Left lung (tissue), 10 donors: ENCODE data around the gene LRP1-AS. TPM values are rescaled to one million over a fixed set of nuclear protein-coding genes. Genes with fewer than 3 reads are reported as not detected.
A peak's percentile ranks its signal among the peaks of the same experiment; 100 is the strongest.

Experiments used
- ATAC-seq: fragments of 200-7000 bp; cut with Tn5 transposase; one replicate; pipeline ENCODE4 v1.9.1; 2020; ENCODE audit warnings: moderate library complexity
- DNase-seq, 4 donors: peaks; one replicate each; pipeline ENCODE4 v3.0.0-alpha.2; 2013 to 2020
- H3K27ac ChIP-seq, 2 donors: fragments of 200-600 bp; sonication (generic) in 1 of 2; one replicate each; pipeline versions ENCODE4 v1.5.0 to v1.8.0; 2020 to 2021
- H3K27me3 ChIP-seq, 2 donors: fragments of 200-600 bp; sonication (generic) in 1 of 2; one replicate each; pipeline versions ENCODE4 v1.5.0 to v1.8.0; 2020 to 2021
- H3K36me3 ChIP-seq, 2 donors: fragments of 200-600 bp; sonication (generic) in 1 of 2; one replicate each; pipeline versions ENCODE4 v1.5.0 to v1.8.0; 2020 to 2021
- H3K4me1 ChIP-seq, 2 donors: fragments of 200-600 bp; one replicate each; pipeline ENCODE4 v1.8.0; 2021
- H3K4me3 ChIP-seq, 2 donors: fragments of 200-600 bp; sonication (generic) in 1 of 2; one replicate each; pipeline versions ENCODE4 v1.5.0 to v1.8.0; 2020 to 2021; ENCODE audit warnings: mild to moderate bottlenecking in 1 of 2
- H3K9me3 ChIP-seq, 2 donors: fragments of 200-600 bp; sonication (generic) in 1 of 2; one replicate each; pipeline versions ENCODE4 v1.5.0 to v1.8.0; 2020 to 2021
- CTCF ChIP-seq, 2 donors: fragments of 200-600 bp; sonication (generic) in 1 of 2; IDR thresholded peaks; one replicate each; pipeline versions ENCODE4 v1.5.0 to v1.8.0; 2021; ENCODE audit warnings: antibody characterized with exemption in 2 of 2
- intact Hi-C, 2 donors: fragments of 100-400 bp; cut with DNase I; formaldehyde crosslinking; loops; one replicate each; pipeline versions ENCODE4 v1.11.2 to v1.14.2; 2022
- polyA plus RNA-seq, 6 donors: library from polyadenylated mRNA; unstranded; fragments of 120-200 nt; gene quantifications; one replicate each; pipeline ENCODE4 v1.2.1, GENCODE V29; 2013; ENCODE audit not compliant: insufficient read length in 6 of 6
- total RNA-seq, 2 donors: library from RNA; stranded (reverse); fragmentation: NEBNext Ultra II Directional; extraction: Animal tissue kit (Norgen Biotek cat#: 25700); gene quantifications; one replicate each; pipeline ENCODE4 v1.2.1, GENCODE V29; 2021
- donor health status: DM: no; HTN: yes; CAD: no.
- donor health status: DM: no; HTN: no; CAD: no.

LRP1-AS gene
- total and polyA plus RNA-seq, 8 donors, result 0.24 to 1.0 (median 0.69) TPM; not detected in 3

GRCh38 chr12:57105011-57105753 is 42.2 kb downstream of the LRP1-AS start:
- DNase-seq, result no peak
- intact Hi-C loops, result no loop called here
- no peak for ATAC-seq
- no peaks in the 10 kb centered on the region for H3K9me3 ChIP-seq
- TF ChIP-seq CTCF (IDR thresholded peaks at IDR 0.05), result no peak
- H3K27me3 ChIP-seq, result no peaks in the 10 kb centered on the region
- peaks cover 10 to 50% of the 10 kb centered on the region in 2 donors for H3K4me1 ChIP-seq
- H3K27ac ChIP-seq, result no peak overlapping the region
- no peak overlapping the region for H3K4me3 ChIP-seq
- peaks cover 0 to 83% of the 10 kb centered on the region in 2 donors for H3K36me3 ChIP-seq

GRCh38 chr12:57104292-57104910 is 43.0 kb downstream of the LRP1-AS start:
- H3K36me3 ChIP-seq, result peaks cover 0 to 91% of the 10 kb centered on the region in 2 donors
- DNase-seq (no peak), ATAC-seq (no peak)
- peaks cover 7 to 50% of the 10 kb centered on the region in 2 donors for H3K4me1 ChIP-seq
- no peaks in the 10 kb centered on the region for H3K27me3 ChIP-seq
- no peak for TF ChIP-seq CTCF (IDR thresholded peaks at IDR 0.05)
- no peak overlapping the region for H3K27ac ChIP-seq
- H3K9me3 ChIP-seq, result no peaks in the 10 kb centered on the region
- no peak overlapping the region for H3K4me3 ChIP-seq
- intact Hi-C loops, result no loop called here

- no peak for DNase-seq
- H3K9me3 ChIP-seq, result no peaks in the 10 kb centered on the region
- H3K27ac ChIP-seq, result no peak overlapping the region
- H3K27me3 ChIP-seq, result no peaks in the 10 kb centered on the region
- no peak overlapping the region for H3K4me3 ChIP-seq
- H3K36me3 ChIP-seq, result peaks cover 0 to 96% of the 10 kb centered on the region in 2 donors
- intact Hi-C loops, result no loop called here
- TF ChIP-seq CTCF (IDR thresholded peaks at IDR 0.05), result no peak
- H3K4me1 ChIP-seq, result peaks cover 2 to 48% of the 10 kb centered on the region in 2 donors
- ATAC-seq, result no peak
These were observed 43.6 kb downstream of the LRP1-AS start for GRCh38 chr12:57103856-57104255.

GRCh38 chr12:57101892-57102695 is 45.3 kb downstream of the LRP1-AS start:
- H3K27me3 ChIP-seq, result no peaks in the 10 kb centered on the region
- intact Hi-C loops, result no loop called here
- ATAC-seq (no peak), DNase-seq (no peak)
- H3K9me3 ChIP-seq, result no peaks in the 10 kb centered on the region
- H3K36me3 ChIP-seq, result peaks cover 0 to 99% of the 10 kb centered on the region in 2 donors
- TF ChIP-seq CTCF (IDR thresholded peaks at IDR 0.05), result no peak
- peak overlapping the region in 1 of 2 donors; percentile 51 for H3K27ac ChIP-seq
- H3K4me3 ChIP-seq, result no peak overlapping the region
- H3K4me1 ChIP-seq, result peaks cover 0 to 31% of the 10 kb centered on the region in 2 donors

GRCh38 chr12:57099766-57100165 is 47.7 kb downstream of the LRP1-AS start:
- no peak overlapping the region for H3K27ac ChIP-seq
- H3K9me3 ChIP-seq, result no peaks in the 10 kb centered on the region
- no peak overlapping the region for H3K4me3 ChIP-seq
- intact Hi-C loops, result no loop called here
- no peak for DNase-seq
- peaks cover 0 to 99% of the 10 kb centered on the region in 2 donors for H3K36me3 ChIP-seq
- no peak for ATAC-seq
- no peaks in the 10 kb centered on the region for H3K27me3 ChIP-seq
- H3K4me1 ChIP-seq, result peaks cover 0 to 32% of the 10 kb centered on the region in 2 donors
- no peak for TF ChIP-seq CTCF (IDR thresholded peaks at IDR 0.05)
